Type B pancreatic cell (in vitro differentiated cells): ENCODE results near the gene PTP4A2. TPM values are rescaled to one million over a fixed set of nuclear protein-coding genes. Genes with fewer than 3 reads are reported as not detected.

Experiments
- DNase-seq: peaks from one replicate; pipeline ENCODE4 v3.0.0; 2021; ENCODE audit warnings: mixed read lengths; ENCODE audit not compliant: unreplicated experiment; ENCODE audit errors: extremely low spot score
- H3K27ac Mint-ChIP-seq: 2 replicates; pipeline ENCODE4 v1.8.0; 2021; ENCODE audit warnings: mild to moderate bottlenecking, mixed read lengths
- H3K27me3 Mint-ChIP-seq: 2 replicates; pipeline ENCODE4 v1.8.0; 2021; ENCODE audit warnings: mixed read lengths
- H3K36me3 Mint-ChIP-seq: 2 replicates; pipeline ENCODE4 v1.8.0; 2021; ENCODE audit warnings: mixed read lengths
- H3K4me1 Mint-ChIP-seq: one replicate; pipeline ENCODE4 v1.8.0; 2021; ENCODE audit warnings: mixed read lengths; ENCODE audit not compliant: unreplicated experiment
- H3K4me3 Mint-ChIP-seq: 2 replicates; pipeline ENCODE4 v1.8.0; 2021; ENCODE audit warnings: mild to moderate bottlenecking, mixed read lengths
- H3K9me3 Mint-ChIP-seq: 2 replicates; pipeline ENCODE4 v1.8.0; 2021; ENCODE audit warnings: mixed read lengths
- total RNA-seq: library from RNA; stranded (reverse); gene quantifications from 2 replicates; pipeline ENCODE4 v1.2.1, GENCODE V29; 2021; ENCODE audit warnings: low replicate concordance
- TF ChIP-seq, protein P1 (sequence below): fragments of 200-600 bp; sonication (generic); conservative IDR thresholded peaks from 2 replicates; pipeline ENCODE4 v1.5.0; 2021; ENCODE audit warnings: antibody characterized with exemption, mild to moderate bottlenecking

The PTP4A2 gene
- total RNA-seq, 1 donor from 2014 or later: 150 TPM

DNA sequence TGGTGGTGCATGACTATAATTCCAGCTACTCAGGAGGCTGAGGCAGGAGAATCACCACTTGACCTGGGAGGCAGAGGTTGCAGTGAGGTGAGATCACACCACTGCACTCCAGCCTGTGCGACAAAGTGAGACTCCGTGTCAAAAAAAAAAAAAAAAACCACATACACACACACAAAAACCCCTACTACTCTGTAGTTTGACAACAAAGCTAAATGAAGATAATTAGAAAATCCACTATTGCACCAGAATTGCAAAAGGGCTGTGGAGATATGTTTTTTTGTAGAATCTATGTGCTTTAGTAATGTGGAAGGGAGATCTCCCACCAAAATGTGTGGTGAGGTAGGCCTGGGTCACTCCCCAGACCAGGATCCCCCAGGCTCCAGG lies 43.3 kb upstream of the PTP4A2 start:
- Mint-ChIP-seq H3K27me3 (no peaks in the 10 kb centered on the region), H3K9me3 (no peaks in the 10 kb centered on the region), H3K4me1 (peaks cover 29% of the 10 kb centered on the region), H3K27ac (peak overlapping the region; percentile 80), H3K4me3 (no peak overlapping the region), H3K36me3 (no peaks in the 10 kb centered on the region)
- TF ChIP-seq, protein P1, sequence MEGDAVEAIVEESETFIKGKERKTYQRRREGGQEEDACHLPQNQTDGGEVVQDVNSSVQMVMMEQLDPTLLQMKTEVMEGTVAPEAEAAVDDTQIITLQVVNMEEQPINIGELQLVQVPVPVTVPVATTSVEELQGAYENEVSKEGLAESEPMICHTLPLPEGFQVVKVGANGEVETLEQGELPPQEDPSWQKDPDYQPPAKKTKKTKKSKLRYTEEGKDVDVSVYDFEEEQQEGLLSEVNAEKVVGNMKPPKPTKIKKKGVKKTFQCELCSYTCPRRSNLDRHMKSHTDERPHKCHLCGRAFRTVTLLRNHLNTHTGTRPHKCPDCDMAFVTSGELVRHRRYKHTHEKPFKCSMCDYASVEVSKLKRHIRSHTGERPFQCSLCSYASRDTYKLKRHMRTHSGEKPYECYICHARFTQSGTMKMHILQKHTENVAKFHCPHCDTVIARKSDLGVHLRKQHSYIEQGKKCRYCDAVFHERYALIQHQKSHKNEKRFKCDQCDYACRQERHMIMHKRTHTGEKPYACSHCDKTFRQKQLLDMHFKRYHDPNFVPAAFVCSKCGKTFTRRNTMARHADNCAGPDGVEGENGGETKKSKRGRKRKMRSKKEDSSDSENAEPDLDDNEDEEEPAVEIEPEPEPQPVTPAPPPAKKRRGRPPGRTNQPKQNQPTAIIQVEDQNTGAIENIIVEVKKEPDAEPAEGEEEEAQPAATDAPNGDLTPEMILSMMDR: no peak
- DNase-seq: no peak

DNA sequence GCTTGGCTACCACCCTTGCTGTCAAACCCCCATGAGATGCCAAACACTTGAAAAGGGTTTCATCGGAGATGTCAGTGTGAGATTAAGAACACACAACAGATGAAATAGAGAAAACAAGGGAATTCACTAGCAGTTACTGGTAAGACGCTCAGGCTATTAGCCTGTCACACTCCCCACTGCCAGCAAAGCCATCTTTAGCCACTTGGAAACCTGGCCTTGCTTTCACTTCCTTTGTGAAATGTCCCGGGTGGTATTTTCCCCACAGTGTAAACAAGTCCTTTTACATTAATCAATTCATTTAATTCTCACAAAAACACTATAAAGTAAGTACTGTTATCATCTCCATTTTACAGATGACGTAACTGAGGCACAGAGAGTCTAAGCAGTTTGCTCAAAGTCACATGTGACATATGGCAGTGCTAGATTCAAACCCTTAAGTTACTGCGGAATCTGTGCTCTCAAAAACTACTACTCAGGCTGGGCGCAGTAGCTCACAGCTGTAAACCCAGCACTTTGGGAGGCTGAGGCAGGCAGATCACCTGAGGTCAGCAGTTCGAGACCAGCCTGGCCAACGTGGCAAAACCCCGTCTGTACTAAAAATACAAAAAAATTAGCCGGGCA lies 42.8 kb upstream of the PTP4A2 start:
- Mint-ChIP-seq H3K4me3 (no peak overlapping the region), H3K4me1 (peaks cover 29% of the 10 kb centered on the region), H3K27me3 (no peaks in the 10 kb centered on the region), H3K9me3 (no peaks in the 10 kb centered on the region), H3K27ac (no peak overlapping the region), H3K36me3 (no peaks in the 10 kb centered on the region)
- no peak for DNase-seq
- TF ChIP-seq, protein P1: no peak

DNA sequence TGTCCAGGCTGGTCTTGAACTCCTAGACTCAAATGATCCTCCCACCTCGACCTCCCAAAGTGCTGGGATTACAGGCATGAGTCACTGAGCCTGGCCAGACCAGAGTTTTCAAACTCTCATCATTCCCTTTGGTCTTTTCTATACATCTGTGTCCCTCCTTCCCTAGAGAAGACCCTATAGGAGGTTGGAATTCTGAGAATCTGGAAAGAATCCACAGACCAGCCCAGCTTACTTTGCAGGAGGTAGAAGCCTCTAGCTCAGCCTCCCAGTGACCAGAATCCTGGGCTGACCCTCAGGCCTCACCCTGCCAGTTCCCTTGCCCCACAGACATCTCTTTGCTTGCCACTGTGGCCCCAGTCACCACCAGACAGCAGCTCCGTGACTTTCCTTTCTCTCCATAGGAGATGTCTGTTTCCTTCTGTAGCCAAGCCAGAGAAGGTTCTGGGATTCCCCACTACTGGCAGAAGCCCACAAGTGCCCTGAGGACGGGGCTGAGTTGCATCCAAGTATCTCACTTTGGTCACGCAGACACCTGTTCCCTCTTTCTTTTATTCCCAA lies 40.8 kb upstream of the PTP4A2 start:
- H3K36me3 Mint-ChIP-seq: no peaks in the 10 kb centered on the region
- H3K4me3 Mint-ChIP-seq: no peak overlapping the region
- no peaks in the 10 kb centered on the region for H3K27me3 Mint-ChIP-seq
- no peak for DNase-seq
- H3K27ac Mint-ChIP-seq: no peak overlapping the region
- no peaks in the 10 kb centered on the region for H3K9me3 Mint-ChIP-seq
- TF ChIP-seq, protein P1: no peak
- H3K4me1 Mint-ChIP-seq: peaks cover 18% of the 10 kb centered on the region

DNA sequence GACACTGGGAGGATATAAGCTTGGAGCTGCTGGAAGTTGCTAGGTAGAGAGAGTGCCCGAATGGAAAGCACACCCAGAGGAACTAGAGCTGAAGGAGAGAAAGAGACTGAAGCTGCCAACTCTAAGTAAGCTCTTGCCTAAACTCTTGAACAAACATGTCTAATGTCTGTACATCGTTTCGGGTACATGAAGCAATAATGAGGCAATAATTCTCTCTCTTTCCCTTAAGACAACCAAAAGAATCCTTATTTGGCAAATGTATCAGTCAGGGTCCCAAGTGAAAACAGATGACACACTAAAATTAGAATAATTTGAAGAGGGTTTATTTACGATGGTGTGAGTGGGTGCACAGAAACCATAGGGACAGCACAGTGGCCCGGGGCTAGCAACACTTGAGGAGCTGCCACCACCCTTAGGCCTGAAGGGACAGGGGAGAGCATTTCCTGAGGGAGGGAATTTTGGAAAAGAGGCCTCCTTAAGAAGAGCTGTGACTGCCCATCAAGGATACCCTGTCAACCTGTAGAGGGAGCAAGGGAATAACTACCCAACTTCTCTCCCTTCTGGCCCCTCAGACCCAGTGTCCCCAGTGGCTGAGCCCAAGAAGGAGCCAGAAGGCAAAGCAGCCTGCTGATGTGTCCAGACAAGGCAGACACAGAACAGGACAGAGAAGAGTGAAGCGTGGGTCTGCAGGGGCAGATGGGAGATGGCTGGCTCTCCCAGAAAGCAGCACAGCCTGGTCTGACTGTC lies 39.4 kb upstream of the PTP4A2 start:
- H3K36me3 Mint-ChIP-seq: no peaks in the 10 kb centered on the region
- no peaks in the 10 kb centered on the region for H3K9me3 Mint-ChIP-seq
- TF ChIP-seq, protein P1: peak; percentile 54
- no peaks in the 10 kb centered on the region for H3K27me3 Mint-ChIP-seq
- DNase-seq: no peak
- peak overlapping the region; percentile 41 for H3K4me3 Mint-ChIP-seq
- peaks cover 18% of the 10 kb centered on the region for H3K4me1 Mint-ChIP-seq
- no peak overlapping the region for H3K27ac Mint-ChIP-seq

DNA sequence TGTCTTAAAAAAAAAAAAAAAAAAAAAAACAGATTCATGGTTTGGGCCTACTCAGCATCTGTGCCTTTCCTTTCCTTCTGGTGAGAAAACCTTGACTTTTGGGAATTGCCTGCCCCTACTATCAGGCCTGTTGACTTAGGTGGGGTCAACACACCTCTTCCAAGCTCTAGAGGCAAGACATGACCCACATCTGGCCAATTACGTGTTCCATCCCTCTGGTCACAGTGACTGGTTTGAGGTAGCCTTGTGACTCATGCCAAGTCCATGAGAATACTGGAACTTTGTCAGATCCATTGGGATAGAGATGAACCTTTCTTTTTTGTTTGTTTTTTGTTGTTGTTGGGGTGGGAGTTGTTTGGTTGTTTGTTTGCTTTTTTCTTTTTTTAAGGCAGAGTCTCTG lies 38.2 kb upstream of the PTP4A2 start:
- no peak overlapping the region for H3K4me3 Mint-ChIP-seq

More for the DNA sequence above, 38.2 kb upstream of the PTP4A2 start:
- no peaks in the 10 kb centered on the region for H3K36me3 Mint-ChIP-seq
- no peak overlapping the region for H3K27ac Mint-ChIP-seq
- no peaks in the 10 kb centered on the region for H3K9me3 Mint-ChIP-seq
- no peaks in the 10 kb centered on the region for H3K27me3 Mint-ChIP-seq
- H3K4me1 Mint-ChIP-seq: peaks cover 11% of the 10 kb centered on the region
- no peak for DNase-seq
- TF ChIP-seq, protein P1: no peak
